WTC11 (cell line): ENCODE data around the gene SGSM2. TPM values are rescaled to one million over a fixed set of nuclear protein-coding genes. Genes with fewer than 3 reads are reported as not detected.
A peak's percentile ranks its signal among the peaks of the same experiment; 100 is the strongest.

ENCODE experiments used
- ATAC-seq: fragments of 200-7000 bp; cut with Tn5 transposase; 2 replicates; pipeline ENCODE4 v1.10.0; 2021; ENCODE audit warnings: mild to moderate bottlenecking, moderate library complexity
- CTCF ChIA-PET: fragments of 300-600 bp; sonication (Branson Sonifier 250); formaldehyde crosslinking; loops from one replicate; lab custom pipeline; 2021; ENCODE audit warnings: antibody characterized with exemption; lab: Charles Lee
- POLR2A ChIA-PET: fragments of 350-600 bp; sonication (Branson Sonifier 250); formaldehyde crosslinking; loops from one replicate; lab custom pipeline; 2021; ENCODE audit warnings: antibody characterized with exemption; lab: Charles Lee
- DNase-seq: peaks from one replicate; pipeline ENCODE4 v3.0.0; 2021; ENCODE audit warnings: low spot score
- H3K27ac Mint-ChIP-seq: 2 replicates; pipeline ENCODE4 v1.8.0; 2021; ENCODE audit warnings: mixed read lengths
- H3K27me3 Mint-ChIP-seq: 2 replicates; pipeline ENCODE4 v1.8.0; 2021; ENCODE audit warnings: low read depth, mild to moderate bottlenecking, moderate library complexity, mixed read lengths
- H3K36me3 Mint-ChIP-seq: 2 replicates; pipeline ENCODE4 v1.8.0; 2021; ENCODE audit warnings: mixed read lengths
- H3K4me1 Mint-ChIP-seq: 2 replicates; pipeline ENCODE4 v1.8.0; 2022; ENCODE audit warnings: mixed read lengths
- H3K4me3 Mint-ChIP-seq: 2 replicates; pipeline ENCODE4 v1.8.0; 2021; ENCODE audit warnings: mild to moderate bottlenecking, moderate library complexity, mixed read lengths
- H3K9me3 Mint-ChIP-seq: 2 replicates; pipeline ENCODE4 v1.8.0; 2021; ENCODE audit warnings: mixed read lengths
- FOXK1 ChIP-seq: sonication (generic); formaldehyde crosslinking; IDR thresholded peaks from 2 replicates; pipeline ENCODE4 v1.8.0; 2022; ENCODE audit warnings: mild to moderate bottlenecking, moderate library complexity, missing genetic modification reagents
- GABPB1 ChIP-seq: sonication (generic); formaldehyde crosslinking; IDR thresholded peaks from 2 replicates; pipeline ENCODE4 v1.8.1; 2023; ENCODE audit warnings: mild to moderate bottlenecking, missing genetic modification reagents
- GRHL2 ChIP-seq: fragments of 250-450 bp; sonication (Bioruptor Pico); IDR thresholded peaks from 2 replicates; pipeline ENCODE4 v1.8.0; 2022; ENCODE audit warnings: mild to moderate bottlenecking, moderate library complexity; ENCODE audit not compliant: insufficient replicate concordance, severe bottlenecking
- MYBL2 ChIP-seq: sonication (generic); formaldehyde crosslinking; IDR thresholded peaks from 2 replicates; pipeline ENCODE4 v1.8.1; 2023; ENCODE audit warnings: mild to moderate bottlenecking, moderate library complexity, missing genetic modification reagents
- NR1H2 ChIP-seq: sonication (generic); formaldehyde crosslinking; IDR thresholded peaks from 2 replicates; pipeline ENCODE4 v1.9.0; 2021; ENCODE audit warnings: mild to moderate bottlenecking, moderate library complexity, missing genetic modification reagents
- RELA ChIP-seq: sonication (generic); formaldehyde crosslinking; IDR thresholded peaks from 2 replicates; pipeline ENCODE4 v1.8.1; 2022; ENCODE audit warnings: missing genetic modification reagents, mild to moderate bottlenecking, borderline replicate concordance
- RORB ChIP-seq: fragments of 250-450 bp; sonication (Bioruptor Pico); IDR thresholded peaks from 2 replicates; pipeline ENCODE4 v1.9.0; 2021; ENCODE audit warnings: mild to moderate bottlenecking
- SMAD3 ChIP-seq: sonication (generic); formaldehyde crosslinking; IDR thresholded peaks from 2 replicates; pipeline ENCODE4 v1.8.0; 2022; ENCODE audit warnings: missing genetic modification reagents, mild to moderate bottlenecking, borderline replicate concordance
- SMAD4 ChIP-seq: sonication (generic); formaldehyde crosslinking; IDR thresholded peaks from 2 replicates; pipeline ENCODE4 v1.8.0; 2022; ENCODE audit warnings: mild to moderate bottlenecking, missing genetic modification reagents
- TCF7 ChIP-seq: sonication (generic); formaldehyde crosslinking; IDR thresholded peaks from 2 replicates; pipeline ENCODE4 v1.8.0; 2022; ENCODE audit warnings: mild to moderate bottlenecking, low read depth, missing genetic modification reagents, moderate library complexity
- TP53 ChIP-seq: sonication (generic); formaldehyde crosslinking; IDR thresholded peaks from 2 replicates; pipeline ENCODE4 v1.8.1; 2023; ENCODE audit warnings: mild to moderate bottlenecking, missing genetic modification reagents
- ZNF138 ChIP-seq: sonication (generic); formaldehyde crosslinking; conservative IDR thresholded peaks from 2 replicates; pipeline ENCODE4 v1.8.1; 2022; ENCODE audit warnings: mild to moderate bottlenecking, moderate library complexity, missing genetic modification reagents
- ZNF317 ChIP-seq: sonication (generic); formaldehyde crosslinking; IDR thresholded peaks from 2 replicates; pipeline ENCODE4 v1.8.1; 2023; ENCODE audit warnings: low read depth, mild to moderate bottlenecking, moderate library complexity, missing genetic modification reagents, borderline replicate concordance
- ZNF423 ChIP-seq: fragments of 250-450 bp; sonication (Bioruptor Pico); IDR thresholded peaks from 2 replicates; pipeline ENCODE4 v2.1.2; 2022; ENCODE audit warnings: mild to moderate bottlenecking, moderate library complexity
- total RNA-seq: library from RNA; stranded (reverse); gene quantifications from 3 replicates; pipeline ENCODE4 v1.2.3, GENCODE V29; 2021
- TF ChIP-seq, protein P1 (sequence below): sonication (generic); formaldehyde crosslinking; IDR thresholded peaks from 2 replicates; pipeline ENCODE4 v1.8.1; 2022; ENCODE audit warnings: missing genetic modification reagents, borderline replicate concordance
- TF ChIP-seq, protein P2 (sequence below): sonication (generic); formaldehyde crosslinking; IDR thresholded peaks from 2 replicates; pipeline ENCODE4 v1.8.0; 2022; ENCODE audit warnings: missing genetic modification reagents
- TF ChIP-seq, protein P3 (sequence below): sonication (generic); formaldehyde crosslinking; conservative IDR thresholded peaks from 2 replicates; pipeline ENCODE4 v1.8.1; 2023; ENCODE audit warnings: mild to moderate bottlenecking, low read depth, missing genetic modification reagents, moderate library complexity
- TF ChIP-seq, protein P4 (sequence below): sonication (generic); formaldehyde crosslinking; IDR thresholded peaks from 2 replicates; pipeline ENCODE4 v1.8.0; 2022; ENCODE audit warnings: mild to moderate bottlenecking, missing genetic modification reagents

SGSM2 gene
- total RNA-seq, 1 experiment from 2014 or later, result 50.3 TPM

DNA sequence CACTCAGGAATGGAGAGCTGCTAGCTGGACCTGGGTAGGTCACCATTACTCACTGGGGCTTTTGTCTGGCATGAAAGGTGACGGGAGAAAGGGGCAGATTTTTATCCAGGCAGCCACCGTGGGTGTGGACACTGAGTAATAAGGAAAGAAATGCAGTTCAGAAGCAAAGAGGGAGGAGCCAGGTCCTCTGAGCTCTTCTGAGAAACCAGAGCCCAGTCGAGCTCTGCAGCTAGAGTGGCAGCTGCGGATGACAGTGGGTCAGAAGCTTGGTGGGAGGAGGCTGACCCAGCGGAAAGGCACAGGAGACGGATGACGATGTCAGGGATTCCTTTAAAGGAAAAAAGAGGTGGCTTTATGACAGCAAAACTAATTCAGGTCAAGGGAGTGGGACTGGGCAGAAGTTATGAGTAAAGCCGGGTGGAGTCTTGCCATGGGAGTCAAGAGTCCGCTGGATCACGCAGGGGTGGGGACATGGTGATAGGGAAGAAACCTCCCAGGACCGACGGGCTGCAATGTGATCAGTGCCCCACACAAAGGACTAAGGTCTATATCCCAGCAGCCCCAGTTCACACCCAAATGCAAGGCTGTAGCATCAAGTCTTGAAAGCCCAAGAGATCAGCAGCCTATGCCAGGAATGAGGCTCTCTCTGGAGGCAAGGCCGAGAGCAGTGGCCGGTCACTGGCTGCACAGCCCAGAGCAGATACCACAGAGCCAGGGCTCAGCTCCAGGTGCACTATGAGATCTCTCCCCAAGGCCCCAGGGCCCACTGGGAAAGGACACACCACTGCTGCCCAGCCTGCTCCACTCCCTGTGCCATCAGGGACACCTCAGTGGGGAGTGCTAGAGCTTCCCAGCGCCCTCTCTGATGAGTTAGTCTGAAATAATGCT lies 69.8 kb downstream of the SGSM2 start (continued):
- TF ChIP-seq, protein P1, sequence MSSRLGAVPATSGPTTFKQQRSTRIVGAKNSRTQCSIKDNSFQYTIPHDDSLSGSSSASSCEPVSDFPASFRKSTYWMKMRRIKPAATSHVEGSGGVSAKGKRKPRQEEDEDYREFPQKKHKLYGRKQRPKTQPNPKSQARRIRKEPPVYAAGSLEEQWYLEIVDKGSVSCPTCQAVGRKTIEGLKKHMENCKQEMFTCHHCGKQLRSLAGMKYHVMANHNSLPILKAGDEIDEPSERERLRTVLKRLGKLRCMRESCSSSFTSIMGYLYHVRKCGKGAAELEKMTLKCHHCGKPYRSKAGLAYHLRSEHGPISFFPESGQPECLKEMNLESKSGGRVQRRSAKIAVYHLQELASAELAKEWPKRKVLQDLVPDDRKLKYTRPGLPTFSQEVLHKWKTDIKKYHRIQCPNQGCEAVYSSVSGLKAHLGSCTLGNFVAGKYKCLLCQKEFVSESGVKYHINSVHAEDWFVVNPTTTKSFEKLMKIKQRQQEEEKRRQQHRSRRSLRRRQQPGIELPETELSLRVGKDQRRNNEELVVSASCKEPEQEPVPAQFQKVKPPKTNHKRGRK (CRISPR knock-in tag), result no peak
- TF ChIP-seq MYBL2 (no peak), ZNF138 (CRISPR knock-in tag) (no peak), RORB (no peak)

DNA sequence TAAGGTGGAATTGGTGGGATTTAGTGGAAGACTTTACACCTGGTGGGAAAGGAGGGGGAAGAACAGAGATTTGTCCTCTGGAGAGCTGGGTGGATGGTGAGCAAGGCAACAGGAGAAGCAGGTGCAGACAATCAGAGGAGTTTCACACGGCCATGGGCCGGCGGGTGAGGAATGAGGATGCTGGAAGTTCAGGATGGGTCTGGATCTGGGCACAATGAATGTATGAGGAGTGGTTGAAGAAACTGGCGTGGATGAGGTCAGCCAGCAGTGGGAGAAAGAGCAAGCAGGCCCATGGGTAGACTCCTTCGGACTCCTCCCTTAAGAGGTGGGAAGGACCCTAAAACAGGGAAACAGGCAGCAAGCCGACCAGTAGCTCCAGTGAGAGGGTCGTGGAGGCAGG lies 73.7 kb downstream of the SGSM2 start:
- TF ChIP-seq, protein P2, sequence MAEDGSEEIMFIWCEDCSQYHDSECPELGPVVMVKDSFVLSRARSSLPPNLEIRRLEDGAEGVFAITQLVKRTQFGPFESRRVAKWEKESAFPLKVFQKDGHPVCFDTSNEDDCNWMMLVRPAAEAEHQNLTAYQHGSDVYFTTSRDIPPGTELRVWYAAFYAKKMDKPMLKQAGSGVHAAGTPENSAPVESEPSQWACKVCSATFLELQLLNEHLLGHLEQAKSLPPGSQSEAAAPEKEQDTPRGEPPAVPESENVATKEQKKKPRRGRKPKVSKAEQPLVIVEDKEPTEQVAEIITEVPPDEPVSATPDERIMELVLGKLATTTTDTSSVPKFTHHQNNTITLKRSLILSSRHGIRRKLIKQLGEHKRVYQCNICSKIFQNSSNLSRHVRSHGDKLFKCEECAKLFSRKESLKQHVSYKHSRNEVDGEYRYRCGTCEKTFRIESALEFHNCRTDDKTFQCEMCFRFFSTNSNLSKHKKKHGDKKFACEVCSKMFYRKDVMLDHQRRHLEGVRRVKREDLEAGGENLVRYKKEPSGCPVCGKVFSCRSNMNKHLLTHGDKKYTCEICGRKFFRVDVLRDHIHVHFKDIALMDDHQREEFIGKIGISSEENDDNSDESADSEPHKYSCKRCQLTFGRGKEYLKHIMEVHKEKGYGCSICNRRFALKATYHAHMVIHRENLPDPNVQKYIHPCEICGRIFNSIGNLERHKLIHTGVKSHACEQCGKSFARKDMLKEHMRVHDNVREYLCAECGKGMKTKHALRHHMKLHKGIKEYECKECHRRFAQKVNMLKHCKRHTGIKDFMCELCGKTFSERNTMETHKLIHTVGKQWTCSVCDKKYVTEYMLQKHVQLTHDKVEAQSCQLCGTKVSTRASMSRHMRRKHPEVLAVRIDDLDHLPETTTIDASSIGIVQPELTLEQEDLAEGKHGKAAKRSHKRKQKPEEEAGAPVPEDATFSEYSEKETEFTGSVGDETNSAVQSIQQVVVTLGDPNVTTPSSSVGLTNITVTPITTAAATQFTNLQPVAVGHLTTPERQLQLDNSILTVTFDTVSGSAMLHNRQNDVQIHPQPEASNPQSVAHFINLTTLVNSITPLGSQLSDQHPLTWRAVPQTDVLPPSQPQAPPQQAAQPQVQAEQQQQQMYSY, result no peak
- no peak for TF ChIP-seq ZNF317 (CRISPR knock-in tag)
- Mint-ChIP-seq H3K27me3 (no peaks in the 10 kb centered on the region), H3K9me3 (no peaks in the 10 kb centered on the region), H3K4me3 (no peak overlapping the region), H3K4me1 (peaks cover 5% of the 10 kb centered on the region), H3K36me3 (peaks cover 22% of the 10 kb centered on the region), H3K27ac (peak overlapping the region; percentile 4; the same call in 1 of the 2 replicates)
- ChIA-PET POLR2A (interaction anchor here (0.5 kb wide), 1 partner anchor 16 kb away, joined by 4 read pairs; no protein-coding TSS in a partner anchor), CTCF (interaction anchor here (1.0 to 4.6 kb wide), 5 partner anchors 18 to 63 kb away, joined by 3 to 62 read pairs (median 3); no protein-coding TSS in a partner anchor)
- no peak for ATAC-seq
- DNase-seq, result no peak

DNA sequence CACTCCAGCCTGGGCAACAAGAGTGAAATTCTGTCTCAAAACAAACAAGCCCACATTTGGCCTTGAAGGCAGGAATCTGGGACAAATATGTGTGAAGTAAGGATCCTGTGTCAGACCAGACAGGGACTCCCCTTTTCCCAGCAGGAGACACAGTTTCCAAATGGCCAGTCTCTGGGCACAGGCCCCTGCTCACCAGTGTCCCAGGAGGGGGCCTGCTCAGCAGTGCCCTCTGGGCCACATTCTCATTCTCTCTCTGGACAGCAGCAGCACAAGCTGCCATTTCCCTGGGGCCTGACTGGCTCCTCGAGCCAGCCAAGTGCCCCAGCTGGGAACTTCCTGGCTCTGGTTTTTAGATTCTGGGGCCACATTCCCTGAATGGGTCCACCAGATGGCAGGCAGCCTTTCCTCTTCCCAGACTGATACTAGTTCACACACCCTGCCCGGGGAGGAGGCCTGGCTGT lies 75.3 kb downstream of the SGSM2 start:
- TF ChIP-seq RELA (CRISPR knock-in tag) (no peak), ZNF423 (CRISPR knock-in tag) (peak; percentile 55), SMAD4 (CRISPR knock-in tag) (no peak)
- TF ChIP-seq, all 79 proteins: peak for 1
- peak; percentile 47 for DNase-seq

DNA sequence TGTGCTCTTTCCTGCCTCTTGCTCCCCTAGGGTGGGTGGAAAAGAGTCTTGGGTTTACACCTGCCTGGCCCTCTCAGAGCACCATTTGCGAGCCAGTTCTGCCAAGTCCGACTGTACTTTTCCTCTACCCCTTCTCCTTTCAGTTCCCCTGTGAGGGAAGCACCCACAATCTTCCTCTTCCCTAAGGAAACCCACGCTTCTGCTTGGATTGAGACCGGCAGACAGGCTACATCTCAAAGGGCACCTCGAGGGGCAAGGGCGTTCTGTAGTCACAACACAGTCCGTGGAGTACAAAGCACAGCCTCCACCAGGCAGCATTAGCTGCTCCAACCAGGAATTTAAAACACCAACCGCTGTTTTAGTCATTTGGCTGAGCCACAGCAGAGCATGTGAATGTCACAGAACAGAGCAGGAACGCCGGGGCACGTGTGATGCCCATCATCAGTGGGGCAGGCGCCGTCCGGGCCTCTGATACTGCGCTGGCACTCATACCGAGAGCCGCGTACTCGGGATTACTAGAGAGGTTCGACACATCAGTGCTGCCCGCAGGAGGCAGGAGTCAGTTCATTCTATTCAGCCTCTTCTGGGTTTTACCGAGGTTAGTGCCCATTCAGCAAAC lies 77.3 kb downstream of the SGSM2 start:
- H3K27me3 Mint-ChIP-seq, result no peaks in the 10 kb centered on the region
- no peak for TF ChIP-seq SMAD3
- no peak for TF ChIP-seq ZNF138 (CRISPR knock-in tag)
- TF ChIP-seq NR1H2 (CRISPR knock-in tag), result no peak
- TF ChIP-seq GABPB1, result no peak
- no peak for TF ChIP-seq FOXK1 (CRISPR knock-in tag)
- TF ChIP-seq, protein P3, sequence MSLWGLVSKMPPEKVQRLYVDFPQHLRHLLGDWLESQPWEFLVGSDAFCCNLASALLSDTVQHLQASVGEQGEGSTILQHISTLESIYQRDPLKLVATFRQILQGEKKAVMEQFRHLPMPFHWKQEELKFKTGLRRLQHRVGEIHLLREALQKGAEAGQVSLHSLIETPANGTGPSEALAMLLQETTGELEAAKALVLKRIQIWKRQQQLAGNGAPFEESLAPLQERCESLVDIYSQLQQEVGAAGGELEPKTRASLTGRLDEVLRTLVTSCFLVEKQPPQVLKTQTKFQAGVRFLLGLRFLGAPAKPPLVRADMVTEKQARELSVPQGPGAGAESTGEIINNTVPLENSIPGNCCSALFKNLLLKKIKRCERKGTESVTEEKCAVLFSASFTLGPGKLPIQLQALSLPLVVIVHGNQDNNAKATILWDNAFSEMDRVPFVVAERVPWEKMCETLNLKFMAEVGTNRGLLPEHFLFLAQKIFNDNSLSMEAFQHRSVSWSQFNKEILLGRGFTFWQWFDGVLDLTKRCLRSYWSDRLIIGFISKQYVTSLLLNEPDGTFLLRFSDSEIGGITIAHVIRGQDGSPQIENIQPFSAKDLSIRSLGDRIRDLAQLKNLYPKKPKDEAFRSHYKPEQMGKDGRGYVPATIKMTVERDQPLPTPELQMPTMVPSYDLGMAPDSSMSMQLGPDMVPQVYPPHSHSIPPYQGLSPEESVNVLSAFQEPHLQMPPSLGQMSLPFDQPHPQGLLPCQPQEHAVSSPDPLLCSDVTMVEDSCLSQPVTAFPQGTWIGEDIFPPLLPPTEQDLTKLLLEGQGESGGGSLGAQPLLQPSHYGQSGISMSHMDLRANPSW (CRISPR knock-in tag), result no peak
- TF ChIP-seq, protein P4, sequence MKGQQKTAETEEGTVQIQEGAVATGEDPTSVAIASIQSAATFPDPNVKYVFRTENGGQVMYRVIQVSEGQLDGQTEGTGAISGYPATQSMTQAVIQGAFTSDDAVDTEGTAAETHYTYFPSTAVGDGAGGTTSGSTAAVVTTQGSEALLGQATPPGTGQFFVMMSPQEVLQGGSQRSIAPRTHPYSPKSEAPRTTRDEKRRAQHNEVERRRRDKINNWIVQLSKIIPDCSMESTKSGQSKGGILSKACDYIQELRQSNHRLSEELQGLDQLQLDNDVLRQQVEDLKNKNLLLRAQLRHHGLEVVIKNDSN, result no peak
- no peak for TF ChIP-seq TP53 (CRISPR knock-in tag)
- TF ChIP-seq TCF7, result no peak
- TF ChIP-seq GRHL2, result no peak
- POLR2A ChIA-PET, result interaction anchor here (0.6 kb wide), 3 partner anchors 40 to 1013 kb away, joined by 3 to 7 read pairs (median 5); no protein-coding TSS in a partner anchor
- no peaks in the 10 kb centered on the region for H3K9me3 Mint-ChIP-seq
- H3K36me3 Mint-ChIP-seq, result peaks cover 28% of the 10 kb centered on the region
- CTCF ChIA-PET, result interaction anchor here (0.6 to 4.6 kb wide), 6 partner anchors 22 to 1218 kb away, joined by 3 to 268 read pairs (median 25); no protein-coding TSS in a partner anchor
- H3K27ac Mint-ChIP-seq, result no peak overlapping the region
- peaks cover 5% of the 10 kb centered on the region for H3K4me1 Mint-ChIP-seq
- H3K4me3 Mint-ChIP-seq, result no peak overlapping the region
- ATAC-seq (no peak), DNase-seq (no peak)

More for the DNA sequence above, 75.3 kb downstream of the SGSM2 start:
- no peak overlapping the region for H3K4me3 Mint-ChIP-seq
- peaks cover 22% of the 10 kb centered on the region for H3K36me3 Mint-ChIP-seq
- no peaks in the 10 kb centered on the region for H3K9me3 Mint-ChIP-seq
- peak; percentile 76 for ATAC-seq
- POLR2A ChIA-PET, result interaction anchor here (0.9 to 1.2 kb wide), 3 partner anchors 10 to 20 kb away, joined by 3 to 5 read pairs (median 3); no protein-coding TSS in a partner anchor
- H3K27ac Mint-ChIP-seq, result peak overlapping the region; percentile 87
- CTCF ChIA-PET, result interaction anchor here (0.8 to 4.6 kb wide), 10 partner anchors 9 to 376 kb away, joined by 3 to 62 read pairs (median 4); partner anchors contain the start of gene MNT
- no peaks in the 10 kb centered on the region for H3K27me3 Mint-ChIP-seq
- peaks cover 5% of the 10 kb centered on the region for H3K4me1 Mint-ChIP-seq
